Effector memory CD8-positive, alpha-beta T cell (primary cell): ENCODE data around the gene NLRP3.

Experiments
- ATAC-seq: fragments of 150-1000 bp; cut with Tn5 transposase; replicated peaks from 2 replicates; pipeline ENCODE4 v1.10.0; 2021; ENCODE audit warnings: mild to moderate bottlenecking, moderate library complexity
- DNase-seq, 3 experiments: peaks; one replicate each; pipeline ENCODE4 v3.0.0; 2021
- H3K27ac Mint-ChIP-seq, 2 donors: one replicate each; pipeline ENCODE4 v1.8.0; 2022; ENCODE audit warnings: mild to moderate bottlenecking in 2 of 2, mixed read lengths in 2 of 2, moderate library complexity in 2 of 2
- H3K27me3 Mint-ChIP-seq, 2 donors: one replicate each; pipeline ENCODE4 v1.8.0; 2022; ENCODE audit warnings: mixed read lengths in 2 of 2
- H3K36me3 Mint-ChIP-seq: one replicate; pipeline ENCODE4 v1.8.0; 2022; ENCODE audit warnings: mild to moderate bottlenecking, moderate library complexity, mixed read lengths; ENCODE audit not compliant: insufficient read depth
- H3K4me1 Mint-ChIP-seq, 2 donors: one replicate each; pipeline ENCODE4 v1.8.0; 2022; ENCODE audit warnings: low read depth in 2 of 2, mixed read lengths in 2 of 2
- H3K4me3 Mint-ChIP-seq, 2 donors: one replicate each; pipeline ENCODE4 v1.8.0; 2022; ENCODE audit warnings: mild to moderate bottlenecking in 2 of 2, mixed read lengths in 2 of 2, moderate library complexity in 2 of 2
- H3K9me3 Mint-ChIP-seq, 2 donors: one replicate each; pipeline ENCODE4 v1.8.0; 2022; ENCODE audit warnings: mixed read lengths in 2 of 2

Gene NLRP3

GRCh38 chr1:247402120-247402675 is 13.8 kb upstream of the NLRP3 start:
- H3K36me3 Mint-ChIP-seq: no peaks in the 10 kb centered on the region
- H3K4me3 Mint-ChIP-seq: no peak overlapping the region
- ATAC-seq (no peak), DNase-seq (no peak)
- peaks cover 0 to 13% of the 10 kb centered on the region in 2 donors for H3K27me3 Mint-ChIP-seq
- no peak overlapping the region for H3K27ac Mint-ChIP-seq
- H3K4me1 Mint-ChIP-seq: peaks cover 6 to 7% of the 10 kb centered on the region in 2 donors
- H3K9me3 Mint-ChIP-seq: no peaks in the 10 kb centered on the region

- Mint-ChIP-seq H3K9me3 (no peaks in the 10 kb centered on the region), H3K27me3 (no peaks in the 10 kb centered on the region), H3K36me3 (no peaks in the 10 kb centered on the region), H3K27ac (peak overlapping the region in 1 of 2 donors; percentile 95), H3K4me3 (peak overlapping the region in 1 of 2 donors; percentile 78), H3K4me1 (peaks cover 28 to 35% of the 10 kb centered on the region in 2 donors)
- DNase-seq (no peak), ATAC-seq (no peak)
Measured at GRCh38 chr1:247406014-247406656, 9.8 kb upstream of the NLRP3 start.

GRCh38 chr1:247407180-247407616 is 8.8 kb upstream of the NLRP3 start:
- H3K4me1 Mint-ChIP-seq: peaks cover 28 to 35% of the 10 kb centered on the region in 2 donors
- H3K27me3 Mint-ChIP-seq: no peaks in the 10 kb centered on the region
- ATAC-seq (peak; percentile 90), DNase-seq (peak; percentile 49 to 55 (median 50))
- peak overlapping the region; percentile 74 to 78 for H3K4me3 Mint-ChIP-seq
- no peaks in the 10 kb centered on the region for H3K36me3 Mint-ChIP-seq
- peak overlapping the region; percentile 86 to 95 for H3K27ac Mint-ChIP-seq
- H3K9me3 Mint-ChIP-seq: no peaks in the 10 kb centered on the region

- no peak for DNase-seq
- ATAC-seq: no peak
- Mint-ChIP-seq H3K9me3 (no peaks in the 10 kb centered on the region), H3K27ac (peak overlapping the region; percentile 86 to 95), H3K36me3 (peaks cover 3% of the 10 kb centered on the region), H3K4me3 (peak overlapping the region; percentile 74 to 78), H3K4me1 (peaks cover 28 to 35% of the 10 kb centered on the region in 2 donors), H3K27me3 (no peaks in the 10 kb centered on the region)
Measured at GRCh38 chr1:247408100-247408499, 7.9 kb upstream of the NLRP3 start.

GRCh38 chr1:247409869-247410544 is 6.0 kb upstream of the NLRP3 start:
- Mint-ChIP-seq H3K27me3 (no peaks in the 10 kb centered on the region), H3K4me3 (peak overlapping the region; percentile 75 to 77), H3K9me3 (no peaks in the 10 kb centered on the region), H3K27ac (peak overlapping the region; percentile 89 to 95), H3K4me1 (peaks cover 31 to 37% of the 10 kb centered on the region in 2 donors), H3K36me3 (peaks cover 3% of the 10 kb centered on the region)
- DNase-seq (peak in 2 of 3 experiments; percentile 10 to 11), ATAC-seq (peak; percentile 54)

- no peaks in the 10 kb centered on the region for H3K9me3 Mint-ChIP-seq
- peaks cover 6% of the 10 kb centered on the region for H3K36me3 Mint-ChIP-seq
- no peaks in the 10 kb centered on the region for H3K27me3 Mint-ChIP-seq
- DNase-seq (no peak), ATAC-seq (no peak)
- no peak overlapping the region for H3K4me3 Mint-ChIP-seq
- H3K27ac Mint-ChIP-seq: no peak overlapping the region
- peaks cover 46 to 51% of the 10 kb centered on the region in 2 donors for H3K4me1 Mint-ChIP-seq
Measured at GRCh38 chr1:247411621-247412327, 4.2 kb upstream of the NLRP3 start.

GRCh38 chr1:247417831-247418230 is 1.9 kb downstream of the NLRP3 start:
- no peaks in the 10 kb centered on the region for H3K27me3 Mint-ChIP-seq
- no peaks in the 10 kb centered on the region for H3K9me3 Mint-ChIP-seq
- ATAC-seq (no peak), DNase-seq (no peak)
- peak overlapping the region; percentile 26 to 30 for H3K27ac Mint-ChIP-seq
- H3K4me3 Mint-ChIP-seq: peak overlapping the region; percentile 19 to 28
- H3K4me1 Mint-ChIP-seq: peaks cover 45 to 49% of the 10 kb centered on the region in 2 donors
- peaks cover 16% of the 10 kb centered on the region for H3K36me3 Mint-ChIP-seq

- Mint-ChIP-seq H3K4me1 (peaks cover 45 to 49% of the 10 kb centered on the region in 2 donors), H3K27me3 (no peaks in the 10 kb centered on the region), H3K36me3 (peaks cover 22% of the 10 kb centered on the region), H3K4me3 (no peak overlapping the region), H3K9me3 (no peaks in the 10 kb centered on the region), H3K27ac (no peak overlapping the region)
- no peak for ATAC-seq
- no peak for DNase-seq
Measured at GRCh38 chr1:247419336-247419735, 3.4 kb downstream of the NLRP3 start.

- Mint-ChIP-seq H3K27me3 (no peaks in the 10 kb centered on the region), H3K4me1 (peaks cover 33 to 39% of the 10 kb centered on the region in 2 donors), H3K9me3 (no peaks in the 10 kb centered on the region), H3K36me3 (peaks cover 31% of the 10 kb centered on the region), H3K4me3 (no peak overlapping the region), H3K27ac (peak overlapping the region in 1 of 2 donors; percentile 33)
- DNase-seq (no peak), ATAC-seq (no peak)
Measured at GRCh38 chr1:247421074-247421473, 5.1 kb downstream of the NLRP3 start.

GRCh38 chr1:247429496-247429895 is 13.5 kb downstream of the NLRP3 start:
- DNase-seq (no peak), ATAC-seq (no peak)
- Mint-ChIP-seq H3K36me3 (peaks cover 33% of the 10 kb centered on the region), H3K27ac (peak overlapping the region in 1 of 2 donors; percentile 13), H3K9me3 (no peaks in the 10 kb centered on the region), H3K27me3 (no peaks in the 10 kb centered on the region), H3K4me3 (no peak overlapping the region), H3K4me1 (peaks cover 0 to 10% of the 10 kb centered on the region in 2 donors)

GRCh38 chr1:247430434-247430833 is 14.5 kb downstream of the NLRP3 start:
- H3K4me1 Mint-ChIP-seq: peaks cover 0 to 10% of the 10 kb centered on the region in 2 donors
- H3K27me3 Mint-ChIP-seq: no peaks in the 10 kb centered on the region
- no peak overlapping the region for H3K4me3 Mint-ChIP-seq
- no peak overlapping the region for H3K27ac Mint-ChIP-seq
- ATAC-seq: no peak
- no peaks in the 10 kb centered on the region for H3K9me3 Mint-ChIP-seq
- DNase-seq: no peak
- peaks cover 28% of the 10 kb centered on the region for H3K36me3 Mint-ChIP-seq

GRCh38 chr1:247431643-247432042 is 15.7 kb downstream of the NLRP3 start:
- Mint-ChIP-seq H3K4me1 (peaks cover 0 to 2% of the 10 kb centered on the region in 2 donors), H3K36me3 (peaks cover 23% of the 10 kb centered on the region), H3K4me3 (no peak overlapping the region), H3K9me3 (no peaks in the 10 kb centered on the region), H3K27me3 (no peaks in the 10 kb centered on the region), H3K27ac (no peak overlapping the region)
- ATAC-seq (no peak), DNase-seq (no peak)

- Mint-ChIP-seq H3K27ac (no peak overlapping the region), H3K4me3 (no peak overlapping the region), H3K27me3 (no peaks in the 10 kb centered on the region), H3K9me3 (no peaks in the 10 kb centered on the region), H3K36me3 (peaks cover 25% of the 10 kb centered on the region), H3K4me1 (peaks cover 1 to 4% of the 10 kb centered on the region in 2 donors)
- no peak for DNase-seq
- no peak for ATAC-seq
Measured at GRCh38 chr1:247434005-247434404, 18.0 kb downstream of the NLRP3 start.
